ENCODE results near the gene ARHGAP33.
"Not testable (repeated sequence)": the region's sequence is repeated elsewhere in the genome, so short reads cannot be mapped to it uniquely, and the experiment has no call there.

The ARHGAP33 gene

DNA sequence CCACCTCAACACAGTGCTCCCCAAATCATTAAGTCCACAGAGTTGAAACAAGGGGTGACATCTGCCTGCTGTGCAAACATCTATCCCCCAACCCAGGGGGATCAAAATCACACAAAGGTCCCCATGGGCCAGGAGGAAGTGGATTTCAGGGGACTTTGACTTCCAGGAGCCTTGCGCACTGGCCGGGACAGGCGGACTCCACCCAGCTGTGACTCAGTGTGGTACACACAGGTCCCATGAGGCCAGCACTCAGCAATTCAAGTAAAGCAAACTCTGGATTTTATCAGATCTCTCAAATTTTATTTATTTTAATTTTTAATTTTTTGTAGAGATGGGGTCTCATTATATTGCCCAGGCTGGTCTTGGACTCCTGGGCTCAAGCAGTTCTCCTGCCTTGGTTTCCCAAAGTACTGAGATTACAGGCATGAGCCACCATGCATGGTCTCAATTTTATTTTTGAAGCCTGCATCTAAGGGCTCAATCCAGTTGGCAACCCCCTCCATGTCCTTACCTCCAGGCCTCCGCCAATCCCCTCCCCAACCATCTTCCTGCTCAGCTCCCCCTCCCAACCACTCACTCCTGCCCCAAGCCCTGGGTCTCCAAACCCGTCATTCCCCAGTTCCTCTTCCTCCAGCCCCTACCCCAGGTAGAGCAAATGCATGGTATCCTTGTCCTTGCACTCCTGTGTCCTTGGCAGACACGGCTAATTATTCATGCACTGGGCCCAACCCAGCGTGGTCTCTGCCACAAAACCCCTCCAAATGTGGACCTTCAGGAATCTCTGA is 18.2 kb downstream of the ARHGAP33 start:
- no peak for DNase-seq

GRCh38 chr19:35795564-35795963 is 20.2 kb downstream of the ARHGAP33 start:
- not testable (repeated sequence) for DNase-seq

DNA sequence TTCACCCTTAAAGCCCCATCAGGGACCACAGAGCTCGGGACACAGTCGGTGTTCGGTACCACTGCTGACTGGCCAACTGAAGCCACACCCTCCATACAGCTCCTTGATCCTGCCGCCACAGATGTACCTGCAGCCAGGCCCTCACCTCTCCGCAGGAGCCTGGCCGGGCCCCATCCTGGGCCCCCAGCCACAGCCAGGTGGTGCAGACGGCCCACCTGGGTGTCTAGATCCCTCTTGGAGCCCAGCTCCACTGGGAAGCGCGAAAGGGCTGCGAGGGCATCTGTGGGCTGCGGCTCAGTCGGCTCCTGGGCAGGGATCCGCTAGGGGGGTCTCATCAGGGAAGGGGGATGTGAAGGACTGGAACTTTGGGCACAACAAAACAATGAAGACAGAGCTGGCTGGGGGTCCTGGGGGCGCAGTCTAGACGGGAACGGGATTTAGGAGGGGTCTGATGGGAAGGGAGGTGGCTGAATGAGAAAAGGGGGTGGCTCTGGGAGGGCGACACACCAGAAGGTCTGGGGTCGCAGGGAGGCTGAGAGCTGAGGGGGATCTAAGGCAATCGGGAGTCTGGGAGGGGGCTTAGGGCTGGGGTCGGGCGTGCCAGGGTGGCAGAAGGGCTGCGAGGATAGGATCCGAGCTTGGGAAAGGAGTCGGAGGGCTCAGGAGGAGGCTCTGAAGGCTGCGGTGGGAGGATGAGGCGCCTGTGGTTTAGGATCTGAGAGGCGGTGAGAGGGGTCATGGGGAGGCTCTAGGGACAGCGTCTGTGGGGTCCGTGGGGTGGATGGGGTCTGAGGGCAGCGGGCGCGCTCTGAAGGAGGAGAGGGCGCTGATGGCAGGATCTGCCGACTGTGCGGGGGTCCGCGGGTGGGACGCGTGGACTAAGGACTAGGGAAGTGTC is 21.5 kb downstream of the ARHGAP33 start:
- DNase-seq: no peak

DNA sequence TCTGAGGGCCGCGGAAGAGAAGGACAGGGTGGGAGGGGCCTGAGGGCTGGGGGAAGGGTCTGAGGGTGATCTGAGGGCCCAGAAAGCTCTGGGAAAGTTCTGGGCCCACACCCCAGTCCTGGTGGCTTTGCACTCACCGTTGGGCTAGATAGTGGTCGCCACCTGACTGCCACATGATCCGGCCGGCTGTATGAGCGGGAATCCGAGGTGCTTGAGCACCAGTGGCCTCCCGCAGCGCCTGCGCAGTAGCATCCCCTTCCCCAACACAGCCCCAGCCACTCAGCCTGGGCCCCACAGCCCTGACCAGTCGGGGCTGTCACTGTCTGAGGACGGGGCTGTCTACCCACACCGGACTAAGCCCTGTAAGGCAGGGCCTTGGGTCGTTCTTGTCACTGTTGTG is 22.3 kb downstream of the ARHGAP33 start:
- no peak for DNase-seq

GRCh38 chr19:35801828-35802227 is 26.5 kb downstream of the ARHGAP33 start:
- no peak for DNase-seq

- no peak for DNase-seq
These were observed 30.2 kb downstream of the ARHGAP33 start for GRCh38 chr19:35805526-35806102.

DNA sequence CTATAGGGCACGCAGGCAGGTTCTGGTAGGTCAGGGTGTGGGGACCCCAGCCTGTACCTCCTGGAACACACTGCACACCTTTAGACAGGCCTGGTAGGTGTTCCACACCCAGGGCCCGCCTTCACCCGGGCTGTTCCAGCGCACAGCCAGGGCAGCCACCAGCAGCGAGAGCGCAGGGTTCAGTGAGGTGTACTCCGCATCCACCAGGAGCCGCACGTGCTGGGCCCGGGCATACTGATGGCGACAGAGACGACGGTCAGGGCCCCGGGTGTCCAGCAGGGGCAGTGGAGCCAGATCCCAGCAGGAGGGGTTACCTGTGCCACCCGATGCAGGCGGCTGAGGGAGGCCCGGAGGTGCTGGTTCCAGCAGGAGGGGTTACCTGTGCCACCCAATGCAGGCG is 31.2 kb downstream of the ARHGAP33 start:
- no peak for DNase-seq

GRCh38 chr19:35807633-35808032 is 32.3 kb downstream of the ARHGAP33 start:
- DNase-seq: no peak

DNA sequence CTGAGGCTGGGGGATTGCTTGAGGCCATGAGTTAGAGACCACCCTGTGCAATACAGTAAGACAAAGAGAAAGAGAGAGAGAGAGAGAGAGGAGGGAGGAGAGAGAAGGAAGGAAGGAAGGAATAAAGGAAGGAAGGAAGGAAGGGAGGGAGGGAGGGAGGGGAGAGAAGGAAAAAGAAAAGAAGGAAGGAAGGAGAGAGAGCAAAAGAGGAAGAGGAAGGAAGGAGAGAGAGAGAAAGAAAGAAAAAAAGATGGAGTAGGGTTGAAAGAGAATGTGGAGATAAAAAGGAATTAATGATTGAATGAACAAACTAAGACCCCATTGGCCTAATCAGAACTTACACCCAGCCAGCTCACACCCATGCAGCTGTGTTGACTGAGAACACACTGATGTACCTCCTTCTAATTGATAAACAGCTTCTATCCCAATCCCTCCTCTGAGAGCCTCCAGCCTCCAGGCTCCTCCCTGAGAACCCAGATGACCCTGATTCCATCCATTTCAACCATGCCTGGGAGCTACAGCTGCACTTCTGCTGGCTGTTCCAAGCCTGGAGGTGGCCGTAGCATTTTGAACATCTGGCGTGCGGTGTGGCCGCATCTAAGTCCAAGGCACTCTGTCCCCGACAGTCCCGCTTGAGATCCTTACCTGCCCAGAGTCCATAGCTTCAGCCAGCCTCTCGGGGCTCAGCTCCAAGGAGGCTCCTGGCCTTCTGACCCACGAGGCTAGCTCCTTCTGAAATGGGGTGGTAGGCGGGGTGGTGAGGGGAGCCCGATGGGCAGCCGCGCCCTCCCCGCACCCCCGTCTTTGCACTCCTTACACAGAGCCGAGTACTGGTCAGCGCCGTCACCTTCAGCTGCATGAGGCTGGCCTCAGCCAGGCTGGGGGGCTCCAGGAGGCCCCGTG is 36.2 kb downstream of the ARHGAP33 start:
- no peak for DNase-seq

- DNase-seq: no peak
These were observed 37.1 kb downstream of the ARHGAP33 start, which contains the start of gene PRODH2 for GRCh38 chr19:35812220-35813042. TSS of gene PRODH2 (minus strand) at chr19:35812845. CDS start at chr19:35812805, 40 bp downstream.

DNA sequence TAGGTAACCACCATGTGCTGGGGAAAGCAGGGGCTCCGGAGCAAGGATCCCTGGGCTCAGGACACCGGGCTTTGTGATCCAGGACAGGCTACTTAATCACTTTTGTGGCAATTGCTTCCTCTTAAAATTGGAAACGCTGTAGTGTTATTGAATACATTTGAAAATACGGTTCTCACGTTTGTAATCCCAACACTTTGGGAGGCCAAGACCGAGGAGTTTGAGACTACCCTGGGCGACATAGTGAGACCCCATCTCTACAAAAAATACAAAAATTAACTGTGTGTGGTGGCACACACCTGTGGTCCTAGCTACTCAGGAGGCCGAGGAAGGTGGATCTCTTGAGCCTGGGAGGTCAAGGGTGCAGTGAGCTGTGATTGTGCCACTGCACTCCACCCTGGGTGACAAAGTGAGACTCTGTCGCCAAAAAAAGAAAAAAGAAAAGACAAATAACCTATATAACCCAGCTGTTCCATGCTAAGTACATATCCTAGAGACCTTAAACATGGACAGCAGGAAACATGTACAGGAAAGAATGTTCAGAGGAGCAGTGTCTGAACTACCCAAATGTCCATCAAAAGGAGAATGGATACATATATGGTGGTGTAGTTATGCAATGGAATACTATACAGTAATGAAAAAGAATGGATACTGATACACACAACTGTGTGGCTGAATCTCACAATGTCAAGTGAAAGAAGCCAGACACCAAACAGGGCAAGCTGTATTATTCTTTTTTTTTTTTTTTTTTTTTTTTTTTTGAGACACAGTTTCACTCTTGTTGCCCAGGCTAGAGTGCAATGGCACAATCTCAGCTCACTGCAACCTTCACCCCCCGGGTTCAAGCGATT is 37.9 kb downstream of the ARHGAP33 start:
- no peak for DNase-seq

GRCh38 chr19:35816262-35816661 is 40.9 kb downstream of the ARHGAP33 start:
- no peak for DNase-seq

- no peak for DNase-seq
These were observed 41.5 kb downstream of the ARHGAP33 start for GRCh38 chr19:35816846-35817245.

- DNase-seq: no peak
These were observed 43.1 kb downstream of the ARHGAP33 start for GRCh38 chr19:35818445-35818844.

- DNase-seq: no peak
These were observed 47.2 kb downstream of the ARHGAP33 start for GRCh38 chr19:35822579-35822978.

DNA sequence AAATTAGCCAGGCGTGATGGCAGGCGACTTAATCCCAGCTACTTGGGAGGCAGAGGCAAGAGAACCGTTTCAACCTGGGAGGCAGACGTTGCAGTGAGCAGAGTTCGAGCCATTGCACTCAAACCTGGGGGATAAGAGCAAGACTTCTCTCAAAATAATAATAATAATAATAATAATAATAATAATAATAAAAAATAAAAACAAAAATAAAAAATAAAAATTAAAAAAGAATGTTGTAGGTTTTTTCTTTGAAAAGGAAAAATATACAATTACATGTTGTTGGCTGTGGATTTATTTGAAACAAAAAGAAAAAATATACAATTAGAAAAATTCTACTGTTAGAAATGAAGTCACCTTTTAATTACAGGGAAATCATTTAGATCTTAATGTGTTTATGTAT is 48.8 kb downstream of the ARHGAP33 start:
- no peak for DNase-seq

GRCh38 chr19:35828692-35829301 is 53.4 kb downstream of the ARHGAP33 start:
- peak; percentile 50 for DNase-seq

- no peak for DNase-seq
These were observed 55.6 kb downstream of the ARHGAP33 start for GRCh38 chr19:35830986-35831385.

GRCh38 chr19:35832054-35832453 is 56.7 kb downstream of the ARHGAP33 start:
- no peak for DNase-seq

- DNase-seq: no peak
These were observed 58.6 kb downstream of the ARHGAP33 start for GRCh38 chr19:35833972-35834371.
